HepG2 (cell line): ENCODE data around the gene PFDN1. TPM values are rescaled to one million over a fixed set of nuclear protein-coding genes. Genes with fewer than 3 reads are reported as not detected.

Experiments
- ATAC-seq: fragments of 200-7000 bp; cut with Tn5 transposase; 3 replicates; pipeline ENCODE4 v1.9.1; 2020; ENCODE audit warnings: mild to moderate bottlenecking, moderate library complexity
- BruUV-seq: library from RNA; stranded (reverse); fragments of 400-500 nt; replicated peaks from 2 replicates; lab custom pipeline; 2021; lab: Mats Ljungman, UMichigan
- CTCF ChIA-PET: fragments of 300-600 bp; formaldehyde crosslinking; extraction: SDS; loops from one replicate; lab custom pipeline; 2021; ENCODE audit warnings: low total read pairs, inconsistent platforms, low intra/inter-chr PET ratio; lab: Yijun Ruan, JAX
- POLR2A ChIA-PET: fragments of 350-600 bp; sonication (Branson Sonifier 250); formaldehyde crosslinking; loops from one replicate; lab custom pipeline; 2020; ENCODE audit warnings: antibody characterized with exemption, inconsistent platforms; lab: Yijun Ruan, JAX
- DNase-seq: peaks from one replicate; pipeline ENCODE4 v3.0.0-alpha.2; 2015; ENCODE audit warnings: low spot score
- FAIRE-seq: peaks from 3 replicates; lab custom pipeline; 2011; peaks lifted over from hg19 to GRCh38; lab: Jason Lieb, UNC
- H2AFZ ChIP-seq: one replicate; pipeline ENCODE4 v1.6.1; 2011; ENCODE audit warnings: low read length, inconsistent platforms
- H3K27ac ChIP-seq: fragments of 300-600 bp; 3 replicates; pipeline ENCODE4 v1.8.0; 2011; ENCODE audit warnings: mixed run types, mild to moderate bottlenecking, mixed read lengths, low read length, inconsistent platforms; ENCODE audit not compliant: insufficient read depth; ENCODE audit errors: extremely low read length
- H3K27me3 ChIP-seq, 2 experiments: fragments of 200-600 bp in 1 of 2; 2 replicates in 1 of 2; 3 replicates in 1 of 2; pipeline versions ENCODE4 v1.6.0 to v1.8.0; 2011; ENCODE audit warnings: low read length in 2 of 2, mild to moderate bottlenecking in 2 of 2, moderate library complexity in 2 of 2, inconsistent platforms in 1 of 2; ENCODE audit not compliant: insufficient read depth in 2 of 2, control insufficient read depth in 1 of 2
- H3K36me3 ChIP-seq, 2 experiments: fragments of 200-600 bp in 1 of 2; replicated peaks in 1 of 2; 2 replicates in 1 of 2; 3 replicates in 1 of 2; pipeline versions ENCODE4 v1.5.1 to v1.8.0; 2011; ENCODE audit warnings: low read length in 2 of 2, inconsistent platforms in 1 of 2; ENCODE audit not compliant: insufficient read depth in 2 of 2, control insufficient read depth in 1 of 2
- H3K4me1 ChIP-seq: 2 replicates; pipeline ENCODE4 v1.5.1; 2012; ENCODE audit warnings: low read length, inconsistent platforms; ENCODE audit not compliant: insufficient read depth
- H3K4me2 ChIP-seq: 2 replicates; pipeline ENCODE4 v1.6.0; 2011; ENCODE audit warnings: low read depth, low read length, inconsistent platforms
- H3K4me3 ChIP-seq, 3 experiments: fragments of 200-600 bp in 1 of 3; sonication (generic), shearing (Covaris generic) in 1 of 3; replicated peaks in 1 of 3; 2 replicates each; pipeline ENCODE4 v1.5.1; 2011 to 2016; ENCODE audit warnings: low read length in 3 of 3, inconsistent platforms in 2 of 3, low read depth in 2 of 3, mild to moderate bottlenecking in 2 of 3, control low read depth in 1 of 3, mixed read lengths in 1 of 3; ENCODE audit not compliant: insufficient read depth in 1 of 3
- H3K79me2 ChIP-seq: one replicate; pipeline ENCODE4 v1.6.1; 2011; ENCODE audit warnings: low read length, inconsistent platforms; ENCODE audit not compliant: insufficient read depth
- H3K9ac ChIP-seq: 2 replicates; pipeline ENCODE4 v1.6.0; 2011; ENCODE audit warnings: mild to moderate bottlenecking, low read depth, low read length, inconsistent platforms; ENCODE audit not compliant: insufficient read depth
- H3K9me3 ChIP-seq: 2 replicates; pipeline ENCODE4 v1.5.1; 2012; ENCODE audit warnings: mild to moderate bottlenecking, low read length
- H4K20me1 ChIP-seq: 2 replicates; pipeline ENCODE4 v1.6.0; 2011; ENCODE audit warnings: inconsistent platforms, mild to moderate bottlenecking, low read length, moderate library complexity; ENCODE audit not compliant: insufficient read depth
- AKAP8 ChIP-seq: sonication (generic); formaldehyde crosslinking; IDR thresholded peaks from 2 replicates; pipeline ENCODE4 v1.5.1; 2020; ENCODE audit warnings: mild to moderate bottlenecking, missing genetic modification reagents
- MEIS1 ChIP-seq: sonication (generic); formaldehyde crosslinking; IDR thresholded peaks from 2 replicates; pipeline ENCODE4 v1.9.0; 2021; ENCODE audit warnings: mild to moderate bottlenecking, missing genetic modification reagents, moderate library complexity, borderline replicate concordance
- MYPOP ChIP-seq: sonication (generic); formaldehyde crosslinking; IDR thresholded peaks from 2 replicates; pipeline ENCODE4 v1.8.1; 2023; ENCODE audit warnings: mild to moderate bottlenecking, moderate library complexity, missing genetic modification reagents
- PREB ChIP-seq: sonication (generic); formaldehyde crosslinking; IDR thresholded peaks from 2 replicates; pipeline ENCODE4 v1.4.0; 2020; ENCODE audit warnings: missing genetic modification reagents
- RXRB ChIP-seq: IDR thresholded peaks from 2 replicates; pipeline ENCODE4 v1.6.1; 2016; ENCODE audit warnings: borderline replicate concordance, missing genetic modification reagents, missing compliant biosample characterization
- SYNCRIP ChIP-seq: fragments of 200-400 bp; formaldehyde crosslinking; IDR thresholded peaks from 2 replicates; pipeline ENCODE4 v1.6.1; 2018; ENCODE audit warnings: mild to moderate bottlenecking, low read depth, low read length; ENCODE audit not compliant: insufficient read depth
- ZNF17 ChIP-seq: sonication (generic); formaldehyde crosslinking; IDR thresholded peaks from 2 replicates; pipeline ENCODE4 v1.5.0; 2020; ENCODE audit warnings: mild to moderate bottlenecking, missing genetic modification reagents
- ZNF333 ChIP-seq: sonication (generic); formaldehyde crosslinking; IDR thresholded peaks from 2 replicates; pipeline ENCODE4 v1.4.0; 2020; ENCODE audit warnings: mild to moderate bottlenecking, missing genetic modification reagents, borderline replicate concordance
- ZNF543 ChIP-seq: sonication (generic); formaldehyde crosslinking; IDR thresholded peaks from 2 replicates; pipeline ENCODE4 v1.4.0; 2020; ENCODE audit warnings: mild to moderate bottlenecking, missing genetic modification reagents
- ZNF713 ChIP-seq: sonication (generic); formaldehyde crosslinking; IDR thresholded peaks from 2 replicates; pipeline ENCODE4 v1.4.0; 2020; ENCODE audit warnings: mild to moderate bottlenecking, missing genetic modification reagents
- ZNF75D ChIP-seq: sonication (generic); formaldehyde crosslinking; IDR thresholded peaks from 2 replicates; pipeline ENCODE4 v1.8.1; 2023; ENCODE audit warnings: missing genetic modification reagents, mild to moderate bottlenecking, borderline replicate concordance
- WGBS: methylation state at CpG from one replicate; pipeline ENCODE4 v1.1.6; 2017; ENCODE audit warnings: low lambda C conversion rate; 5-methylcytosine and 5-hydroxymethylcytosine counted together
- in situ Hi-C: cut with HindIII; loops from 2 replicates; pipeline ENCODE4 v1.10.0; 2017; ENCODE audit warnings: low pct_unique_long_range_greater_than_20kb; ENCODE audit not compliant: extremely low pct_ligation_motif_present
- intact Hi-C: fragments of 100-400 bp; cut with micrococcal nuclease; formaldehyde crosslinking; loops from one replicate; pipeline ENCODE4 v1.10.0; 2022; ENCODE audit not compliant: unreplicated experiment
- polyA plus RNA-seq, 8 experiments: library from polyadenylated mRNA; depleted of rRNA in 3 of 8; stranded (reverse) in 7 of 8; unstranded in 1 of 8; fragments of >200 nt; fragmentation: Illumina TruSeq in 4 of 8; extraction: Trizol in 4 of 8; gene quantifications; 2 replicates each; pipeline versions ENCODE4 v1.2.1 to v1.2.3, GENCODE V29; 2011 to 2016; ENCODE audit warnings: low read depth in 4 of 8, missing spikeins in 1 of 8, mixed read lengths in 1 of 8; ENCODE audit not compliant: insufficient read depth in 1 of 8
- total RNA-seq, 5 experiments: library from RNA; depleted of rRNA; stranded (reverse); fragments of >200 nt; fragmentation: Illumina TruSeq; extraction: Trizol; gene quantifications; 2 replicates each; pipeline ENCODE4 v1.2.3, GENCODE V29; 2016; ENCODE audit warnings: low read depth in 1 of 5

PFDN1 gene
- total and polyA plus RNA-seq, 2 of the 13 experiments (the other 11 are each of a cell fraction or from before 2014, with no cell fraction given) = 67.2 to 70.8 TPM

GRCh38 chr5:140339636-140340035, 36.7 kb upstream of the PFDN1 start:
- TF ChIP-seq ZNF75D (CRISPR knock-in tag) = no peak
- no peak for TF ChIP-seq ZNF543 (CRISPR knock-in tag)
- no peak for TF ChIP-seq AKAP8 (CRISPR knock-in tag)
- no peak for TF ChIP-seq PREB (CRISPR knock-in tag)
- TF ChIP-seq ZNF333 (CRISPR knock-in tag) = no peak
- no peak for TF ChIP-seq RXRB
- TF ChIP-seq, all 625 proteins: peak for 0
- Histone ChIP-seq H3K27me3 (no peaks in the 10 kb centered on the region), H3K27ac (no peak overlapping the region), H3K4me2 (no peak overlapping the region), H3K9ac (no peak overlapping the region), H2AFZ (no peak overlapping the region), H3K36me3 (peaks cover 0 to 6% of the 10 kb centered on the region in 2 experiments; a peak in 4 of 5 replicates), H4K20me1 (no peaks in the 10 kb centered on the region), H3K9me3 (no peaks in the 10 kb centered on the region), H3K79me2 (no peaks in the 10 kb centered on the region), H3K4me3 (no peak overlapping the region), H3K4me1 (peaks cover 31% of the 10 kb centered on the region)
- 90% methylated on average over 3 of the region's 4 CpGs for WGBS
- intact Hi-C loops (no loop called here), in situ Hi-C loops (no loop called here)
- CTCF ChIA-PET = no interaction called here
- POLR2A ChIA-PET = no interaction called here
- no peak for FAIRE-seq
- DNase-seq = no peak
- ATAC-seq = no peak
- no TSS peak for BruUV-seq

DNA sequence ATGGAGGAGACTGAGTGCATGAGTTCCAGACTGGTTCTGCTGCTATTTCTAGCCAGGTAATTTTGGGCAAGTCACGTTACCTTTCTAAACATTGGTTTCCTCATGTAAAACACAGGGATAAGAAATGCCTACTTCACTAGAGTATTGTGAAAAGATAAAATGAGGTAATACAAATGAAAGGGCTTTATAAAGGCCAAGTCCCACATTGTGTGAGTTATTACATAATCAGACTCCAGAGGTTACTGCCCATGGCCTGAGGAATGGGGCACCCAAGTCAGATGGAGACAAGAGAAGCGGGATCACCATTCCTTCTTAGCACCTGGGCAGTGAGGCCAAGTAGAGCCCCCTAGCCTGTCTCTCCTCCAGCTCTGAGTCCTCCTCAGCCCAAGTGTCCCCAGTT, 36.0 kb upstream of the PFDN1 start:
- ChIA-PET CTCF (no interaction called here), POLR2A (no interaction called here)
- no peak overlapping the region for H2AFZ ChIP-seq
- BruUV-seq = no TSS peak
- H4K20me1 ChIP-seq = no peaks in the 10 kb centered on the region
- H3K27me3 ChIP-seq = no peaks in the 10 kb centered on the region
- H3K9me3 ChIP-seq = no peaks in the 10 kb centered on the region
- WGBS = 98% methylated on average over 2 of the region's 2 CpGs
- H3K79me2 ChIP-seq = no peaks in the 10 kb centered on the region
- ATAC-seq (no peak), FAIRE-seq (no peak), DNase-seq (no peak)
- in situ Hi-C loops (no loop called here), intact Hi-C loops (no loop called here)
- no peak overlapping the region for H3K9ac ChIP-seq
- peaks cover 24% of the 10 kb centered on the region for H3K4me1 ChIP-seq
- no peak overlapping the region for H3K4me2 ChIP-seq
- H3K27ac ChIP-seq = no peak overlapping the region
- no peak overlapping the region for H3K4me3 ChIP-seq
- H3K36me3 ChIP-seq = peaks cover 0 to 6% of the 10 kb centered on the region in 2 experiments; a peak in 4 of 5 replicates
- TF ChIP-seq ZNF17 (CRISPR knock-in tag) (no peak), ZNF713 (CRISPR knock-in tag) (no peak), SYNCRIP (no peak), MEIS1 (CRISPR knock-in tag) (no peak), MYPOP (CRISPR knock-in tag) (no peak)
